Stimulated activated CD8-positive, alpha-beta memory T cell treated with anti-CD3 and anti-CD28 coated beads, Interleukin-7, amount 100 ng/mL, for 24 hours (primary cell): ENCODE results near the gene BMERB1.
"Not testable (repeated sequence)": the region's sequence is repeated elsewhere in the genome, so short reads cannot be mapped to it uniquely, and the experiment has no call there.

Experiments
- DNase-seq: peaks from one replicate; pipeline ENCODE4 v3.0.0-alpha.2; 2020; ENCODE audit warnings: low read depth

Gene BMERB1

GRCh38 chr16:15523939-15524338 lies 89.6 kb downstream of the BMERB1 start:
- no peak for DNase-seq

GRCh38 chr16:15524966-15525365 lies 90.6 kb downstream of the BMERB1 start:
- no peak for DNase-seq

- DNase-seq, result no peak
Observed at GRCh38 chr16:15526097-15526496, 91.7 kb downstream of the BMERB1 start.

GRCh38 chr16:15526731-15527130 lies 92.3 kb downstream of the BMERB1 start:
- no peak for DNase-seq

- no peak for DNase-seq
Observed at GRCh38 chr16:15529673-15530072, 95.3 kb downstream of the BMERB1 start.

- DNase-seq, result no peak
Observed at GRCh38 chr16:15530085-15530484, 95.7 kb downstream of the BMERB1 start.

GRCh38 chr16:15532825-15533224 lies 98.4 kb downstream of the BMERB1 start:
- DNase-seq, result no peak

- no peak for DNase-seq
Observed at GRCh38 chr16:15533386-15533785, 99.0 kb downstream of the BMERB1 start.

- no peak for DNase-seq
Observed at GRCh38 chr16:15535772-15536171, 101.4 kb downstream of the BMERB1 start.

- no peak for DNase-seq
Observed at GRCh38 chr16:15536843-15537242, 102.5 kb downstream of the BMERB1 start.

GRCh38 chr16:15538507-15538906 lies 104.1 kb downstream of the BMERB1 start:
- DNase-seq, result no peak

- no peak for DNase-seq
Observed at GRCh38 chr16:15539197-15539596, 104.8 kb downstream of the BMERB1 start.

GRCh38 chr16:15542261-15542660 lies 107.9 kb downstream of the BMERB1 start:
- no peak for DNase-seq

- no peak for DNase-seq
Observed at GRCh38 chr16:15542734-15543347, 108.5 kb downstream of the BMERB1 start.

- no peak for DNase-seq
Observed at GRCh38 chr16:15544405-15544804, 110.0 kb downstream of the BMERB1 start.

- DNase-seq, result no peak
Observed at GRCh38 chr16:15545544-15545943, 111.2 kb downstream of the BMERB1 start.

GRCh38 chr16:15547072-15547767 lies 112.8 kb downstream of the BMERB1 start:
- not testable (repeated sequence) for DNase-seq

- no peak for DNase-seq
Observed at GRCh38 chr16:15547768-15548096, 113.3 kb downstream of the BMERB1 start.

- DNase-seq, result no peak
Observed at GRCh38 chr16:15548482-15548891, 114.1 kb downstream of the BMERB1 start.

GRCh38 chr16:15552507-15552906 lies 118.1 kb downstream of the BMERB1 start:
- DNase-seq, result no peak

GRCh38 chr16:15553313-15554088 lies 119.1 kb downstream of the BMERB1 start:
- DNase-seq, result no peak

GRCh38 chr16:15556130-15556529 lies 121.7 kb downstream of the BMERB1 start:
- DNase-seq, result no peak

- no peak for DNase-seq
Observed at GRCh38 chr16:15557258-15557657, 122.9 kb downstream of the BMERB1 start.
